GM18505 (cell line): ENCODE measurements around the gene NDST1.

Experiments
- ATAC-seq: cut with Tn5 transposase; IDR thresholded peaks from one replicate; pipeline ENCODE4 v1.9.1; 2021; ENCODE audit not compliant: unreplicated experiment
- POLR2A ChIP-seq: IDR thresholded peaks from 4 replicates; pipeline ENCODE4 v1.6.1; 2011; ENCODE audit warnings: borderline replicate concordance; ENCODE audit not compliant: insufficient read depth, insufficient read length; ENCODE audit errors: extremely low read depth

The NDST1 gene

GRCh38 chr5:150530951-150531588 is 23.1 kb downstream of the NDST1 start:
- TF ChIP-seq POLR2A = no peak
- ATAC-seq = no peak

DNA sequence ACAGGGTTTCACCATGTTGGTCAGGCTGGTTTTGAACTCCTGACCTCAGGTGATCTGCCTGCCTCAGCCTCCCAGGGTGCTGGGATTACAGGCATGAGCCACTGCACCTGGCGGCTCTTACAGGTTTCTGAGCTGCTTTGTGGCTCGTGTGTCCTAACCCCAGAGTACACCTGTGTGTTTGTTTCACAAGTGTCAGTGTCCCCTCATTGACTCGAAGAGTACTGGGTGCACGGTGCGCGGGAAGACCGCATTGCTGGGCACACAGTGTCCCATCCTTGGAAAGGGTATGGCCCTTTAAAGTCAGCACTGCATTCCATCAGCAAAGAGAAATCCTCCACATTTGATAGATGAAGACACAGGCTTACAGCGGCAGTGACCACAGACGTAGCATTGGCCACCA is 23.8 kb downstream of the NDST1 start:
- TF ChIP-seq POLR2A = no peak
- ATAC-seq = no peak

GRCh38 chr5:150532151-150532550 is 24.2 kb downstream of the NDST1 start:
- no peak for ATAC-seq

DNA sequence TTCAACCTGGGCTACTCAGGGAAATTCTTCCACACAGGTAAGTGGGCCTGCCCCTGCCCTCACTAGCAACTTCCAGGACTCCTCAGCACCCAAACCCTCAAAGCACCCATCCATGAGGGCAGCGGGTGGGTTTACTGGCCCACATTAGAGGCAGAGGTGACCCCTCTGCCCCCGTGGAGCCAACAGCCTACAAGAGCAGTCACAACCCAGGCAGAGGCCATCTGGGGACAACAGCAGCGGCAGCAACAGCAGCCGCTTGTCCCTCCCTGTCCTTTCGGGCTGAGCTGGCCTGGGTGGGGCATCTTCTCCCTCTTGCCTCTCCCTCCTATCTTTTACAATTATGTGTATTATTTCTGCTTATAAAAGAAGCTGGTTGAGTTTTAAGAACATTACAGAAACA is 25.1 kb downstream of the NDST1 start:
- no peak for TF ChIP-seq POLR2A
- ATAC-seq = no peak

More at GRCh38 chr5:150532151-150532550, 24.2 kb downstream of the NDST1 start:
- no peak for TF ChIP-seq POLR2A

GRCh38 chr5:150534811-150535210 is 26.9 kb downstream of the NDST1 start:
- no peak for ATAC-seq
- no peak for TF ChIP-seq POLR2A

DNA sequence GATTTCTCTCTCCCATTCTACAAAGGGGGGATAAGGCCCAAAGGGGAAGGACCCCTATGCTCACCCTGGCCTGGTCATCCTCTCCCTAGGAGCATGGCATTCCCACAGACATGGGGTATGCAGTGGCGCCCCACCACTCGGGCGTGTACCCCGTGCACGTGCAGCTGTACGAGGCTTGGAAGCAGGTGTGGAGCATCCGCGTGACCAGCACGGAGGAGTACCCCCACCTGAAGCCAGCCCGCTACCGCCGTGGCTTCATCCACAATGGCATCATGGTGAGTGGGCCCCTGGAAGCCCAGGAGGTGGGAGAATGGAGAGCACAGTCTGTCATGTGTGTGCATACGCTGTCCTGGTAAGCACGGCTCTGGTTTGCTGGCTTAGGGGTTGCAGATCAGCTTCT is 27.7 kb downstream of the NDST1 start:
- no peak for ATAC-seq
- TF ChIP-seq POLR2A = no peak

GRCh38 chr5:150538007-150538917 is 30.3 kb downstream of the NDST1 start:
- ATAC-seq = no peak
- TF ChIP-seq POLR2A = no peak

GRCh38 chr5:150539206-150539605 is 31.3 kb downstream of the NDST1 start:
- ATAC-seq = no peak
- TF ChIP-seq POLR2A = no peak

GRCh38 chr5:150540042-150540441 is 32.1 kb downstream of the NDST1 start:
- no peak for ATAC-seq
- TF ChIP-seq POLR2A = no peak

- no peak for ATAC-seq
- no peak for TF ChIP-seq POLR2A
Measured at GRCh38 chr5:150540615-150541396, 32.9 kb downstream of the NDST1 start.

DNA sequence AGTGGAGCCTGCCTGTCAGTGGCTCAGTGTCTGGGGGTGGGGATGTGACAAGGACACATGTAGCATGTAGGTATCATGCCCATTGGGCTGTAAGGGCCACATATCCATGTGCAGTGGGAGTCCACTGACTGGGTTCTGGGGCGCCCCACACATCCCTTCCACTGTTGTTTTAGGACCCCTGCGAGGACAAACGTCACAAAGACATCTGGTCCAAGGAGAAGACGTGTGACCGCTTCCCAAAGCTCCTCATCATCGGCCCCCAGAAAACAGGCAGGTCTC is 33.4 kb downstream of the NDST1 start:
- no peak for TF ChIP-seq POLR2A
- ATAC-seq = no peak

GRCh38 chr5:150541895-150542294 is 34.0 kb downstream of the NDST1 start:
- ATAC-seq = no peak
- no peak for TF ChIP-seq POLR2A

GRCh38 chr5:150542933-150543445 is 35.1 kb downstream of the NDST1 start:
- ATAC-seq = no peak
- no peak for TF ChIP-seq POLR2A
